Heart left ventricle (tissue), 16 donors: ENCODE data around the gene TARBP1. TPM values are rescaled to one million over a fixed set of nuclear protein-coding genes. Genes with fewer than 3 reads are reported as not detected.

Experiments used
- ATAC-seq, 4 donors: fragments of 200-7000 bp; cut with Tn5 transposase; one replicate each; pipeline ENCODE4 v1.9.1; 2020 to 2022; ENCODE audit warnings: moderate library complexity in 4 of 4, mild to moderate bottlenecking in 3 of 4, moderate number of reproducible peaks in 1 of 4
- DNase-seq, 5 donors: peaks; one replicate each; pipeline ENCODE4 v3.0.0-alpha.2; 2020
- H3K27ac ChIP-seq, 12 donors: fragments of 200-600 bp; sonication (generic) in 4 of 12; one replicate each; pipeline versions ENCODE4 v1.5.0 to v1.8.0; 2016 to 2022; ENCODE audit warnings: mild to moderate bottlenecking in 2 of 12
- H3K27me3 ChIP-seq, 9 donors: fragments of 200-600 bp; sonication (generic) in 2 of 9; one replicate each; pipeline versions ENCODE4 v1.5.1 to v1.8.0; 2016 to 2022; ENCODE audit warnings: mild to moderate bottlenecking in 3 of 9
- H3K36me3 ChIP-seq, 9 donors: fragments of 200-600 bp; sonication (generic) in 2 of 9; one replicate each; pipeline versions ENCODE4 v1.5.0 to v1.8.0; 2018 to 2022; ENCODE audit warnings: mild to moderate bottlenecking in 2 of 9
- H3K4me1 ChIP-seq, 12 donors: fragments of 200-600 bp; sonication (generic) in 4 of 12; one replicate each; pipeline versions ENCODE4 v1.5.0 to v1.8.0; 2016 to 2022; ENCODE audit warnings: mild to moderate bottlenecking in 3 of 12
- H3K4me3 ChIP-seq, 12 donors: fragments of 200-600 bp; sonication (generic) in 4 of 12; one replicate each; pipeline versions ENCODE4 v1.5.0 to v1.8.0; 2017 to 2022; ENCODE audit warnings: mild to moderate bottlenecking in 9 of 12, moderate library complexity in 4 of 12
- H3K9me3 ChIP-seq, 12 donors: fragments of 200-600 bp; sonication (generic) in 4 of 12; one replicate each; pipeline versions ENCODE4 v1.5.0 to v1.8.0; 2016 to 2022; ENCODE audit warnings: mild to moderate bottlenecking in 1 of 12
- CTCF ChIP-seq, 12 donors: fragments of 200-600 bp; sonication (generic) in 4 of 12; IDR thresholded peaks; one replicate each; pipeline versions ENCODE4 v1.5.0 to v1.8.0; 2018 to 2022; ENCODE audit warnings: antibody characterized with exemption in 12 of 12, mild to moderate bottlenecking in 5 of 12
- POLR2A ChIP-seq, 2 donors: fragments of 450-650 bp; IDR thresholded peaks; one replicate each; pipeline ENCODE4 v1.6.1; 2017; ENCODE audit warnings: antibody characterized with exemption in 2 of 2, mild to moderate bottlenecking in 2 of 2, moderate library complexity in 2 of 2
- WGBS, 4 donors: extraction: QIAGEN DNeasy Blood & Tissue Kit in 2 of 4; methylation state at CpG; one replicate each; pipeline versions ENCODE4 v1.1.5 to v1.1.7; 2013 to 2018; 5-methylcytosine and 5-hydroxymethylcytosine counted together
- intact Hi-C, 10 donors: fragments of 100-400 bp; cut with DNase I; formaldehyde crosslinking; loops; one replicate each; pipeline versions ENCODE4 v1.11.1 to v1.14.2; 2022
- polyA plus RNA-seq, 2 donors: library from polyadenylated mRNA; stranded (reverse); fragments of 200-250 nt; gene quantifications; one replicate each; pipeline ENCODE4 v1.2.3, GENCODE V29; 2013
- total RNA-seq, 9 donors: library from RNA; depleted of rRNA in 2 of 9; stranded (reverse); fragments of >200 nt in 2 of 9; fragmentation: NEBNext Ultra II Directional in 3 of 9; extraction: Animal tissue kit (Norgen Biotek cat#: 25700) in 3 of 9; gene quantifications; one replicate each; pipeline versions ENCODE4 v1.1.0 to v1.2.4, GENCODE V29; 2016 to 2023
- donor health status: ischemic (EF 13 %, LVEDD 7.1; RV severe dilation, severe dysfunction).
- donor health status: healthy with polysubstance abuse.
- donor health status: DM: no; HTN: yes; CAD: no.
- donor health status: DM: no; HTN: no; CAD: no.
- donor health status: ischemic (EF 25% LVEDD 6.9; RV normal size, moderate dysfunction).
- donor health status: ischemic (EF 25% LVEDD 5.7; RV mildly dilated, moderate dysfunction).
- donor health status: healthy.
- donor health status: DM: yes; HTN: yes; CAD: no.
- donor health status: ischemic (EF 35%, LVEDD 5.7; RV mildly dilated, moderate dysfunction).
- donor health status: nonischemic (EF 11% LVEDD 7.7; RV severe dilation, severe dysfunction).
- donor health status: DM: yes; HTN: yes; CAD: no.
- donor health status: PGD.
- donor health status: ischemic (EF 29% LVEDD 5.4; RV normal size, mild dysfunction).
- donor health status: nonischemic (EF 23%, LVEDD 6.1; RV moderate dilation, normal function).

The TARBP1 gene
- total and polyA plus RNA-seq, 11 donors, result 4.8 to 18.2 (median 9.9) TPM

- TF ChIP-seq POLR2A (IDR thresholded peaks at IDR 0.05), result no peak
- no peak for TF ChIP-seq CTCF (IDR thresholded peaks at IDR 0.05)
- no peak overlapping the region for H3K4me3 ChIP-seq
- H3K27me3 ChIP-seq, result no peaks in the 10 kb centered on the region
- no peak overlapping the region for H3K27ac ChIP-seq
- intact Hi-C loops, result loop anchor here in 4 of 10 donors (5.0 to 10.0 kb wide), 4 partner anchors 246 to 936 kb away; no protein-coding TSS in a partner anchor
- H3K9me3 ChIP-seq, result no peaks in the 10 kb centered on the region
- DNase-seq (no peak), ATAC-seq (no peak)
- H3K4me1 ChIP-seq, result peaks cover 0 to 30% (median 5%) of the 10 kb centered on the region in 12 donors
- 90 to 93% (median 93%) methylated on average over 11 of the region's 11 CpGs for WGBS, 4 donors
- H3K36me3 ChIP-seq, result no peaks in the 10 kb centered on the region
These were observed 10.2 kb upstream of the TARBP1 start for GRCh38 chr1:234489007-234489697.

GRCh38 chr1:234488054-234489006 lies 9.4 kb upstream of the TARBP1 start:
- peaks cover 0 to 4% (median 0%) of the 10 kb centered on the region in 9 donors for H3K27me3 ChIP-seq
- WGBS, 4 donors, result 89 to 90% (median 89%) methylated on average over 9 of the region's 9 CpGs
- TF ChIP-seq CTCF (IDR thresholded peaks at IDR 0.05), result no peak
- TF ChIP-seq POLR2A (IDR thresholded peaks at IDR 0.05), result no peak
- no peak for ATAC-seq
- H3K9me3 ChIP-seq, result no peaks in the 10 kb centered on the region
- H3K4me3 ChIP-seq, result no peak overlapping the region
- peaks cover 0 to 30% (median 5%) of the 10 kb centered on the region in 12 donors for H3K4me1 ChIP-seq
- peak overlapping the region in 1 of 12 donors; percentile 21 for H3K27ac ChIP-seq
- DNase-seq, result no peak
- intact Hi-C loops, result loop anchor here in 4 of 10 donors (5.0 to 10.0 kb wide), 4 partner anchors 246 to 936 kb away; no protein-coding TSS in a partner anchor
- H3K36me3 ChIP-seq, result no peaks in the 10 kb centered on the region

- H3K36me3 ChIP-seq, result no peaks in the 10 kb centered on the region
- WGBS, 4 donors, result 41 to 54% (median 48%) methylated on average over 12 of the region's 12 CpGs
- DNase-seq (peak in 2 of 5 donors; percentile 32 to 45), ATAC-seq (peak; percentile 51 to 84 (median 82))
- peaks cover 0 to 7% (median 0%) of the 10 kb centered on the region in 9 donors for H3K27me3 ChIP-seq
- H3K9me3 ChIP-seq, result no peaks in the 10 kb centered on the region
- intact Hi-C loops, result loop anchor here in 4 of 10 donors (2.0 to 10.0 kb wide), 6 partner anchors 248 to 938 kb away; no protein-coding TSS in a partner anchor
- peaks cover 0 to 30% (median 5%) of the 10 kb centered on the region in 12 donors for H3K4me1 ChIP-seq
- TF ChIP-seq CTCF (IDR thresholded peaks at IDR 0.05), result peak; percentile 51 to 84 (median 70)
- no peak for TF ChIP-seq POLR2A (IDR thresholded peaks at IDR 0.05)
- H3K4me3 ChIP-seq, result peak overlapping the region in 3 of 12 donors; percentile 4 to 13 (median 8)
- peak overlapping the region in 5 of 12 donors; percentile 10 to 43 (median 32) for H3K27ac ChIP-seq
These were observed 8.2 kb upstream of the TARBP1 start for GRCh38 chr1:234486858-234487840.
